NCI-H345 treated with DMSO at 0.1 percent for 48 hours (cell line): ENCODE measurements around the gene ICA1L.
"Not testable (repeated sequence)": the region's sequence is repeated elsewhere in the genome, so short reads cannot be mapped to it uniquely, and the experiment has no call there.

Source experiments
- DNase-seq: peaks from one replicate; lab custom pipeline; 2025; ENCODE audit not compliant: unreplicated experiment; lab: John Stamatoyannopoulos, UW

Gene ICA1L

DNA sequence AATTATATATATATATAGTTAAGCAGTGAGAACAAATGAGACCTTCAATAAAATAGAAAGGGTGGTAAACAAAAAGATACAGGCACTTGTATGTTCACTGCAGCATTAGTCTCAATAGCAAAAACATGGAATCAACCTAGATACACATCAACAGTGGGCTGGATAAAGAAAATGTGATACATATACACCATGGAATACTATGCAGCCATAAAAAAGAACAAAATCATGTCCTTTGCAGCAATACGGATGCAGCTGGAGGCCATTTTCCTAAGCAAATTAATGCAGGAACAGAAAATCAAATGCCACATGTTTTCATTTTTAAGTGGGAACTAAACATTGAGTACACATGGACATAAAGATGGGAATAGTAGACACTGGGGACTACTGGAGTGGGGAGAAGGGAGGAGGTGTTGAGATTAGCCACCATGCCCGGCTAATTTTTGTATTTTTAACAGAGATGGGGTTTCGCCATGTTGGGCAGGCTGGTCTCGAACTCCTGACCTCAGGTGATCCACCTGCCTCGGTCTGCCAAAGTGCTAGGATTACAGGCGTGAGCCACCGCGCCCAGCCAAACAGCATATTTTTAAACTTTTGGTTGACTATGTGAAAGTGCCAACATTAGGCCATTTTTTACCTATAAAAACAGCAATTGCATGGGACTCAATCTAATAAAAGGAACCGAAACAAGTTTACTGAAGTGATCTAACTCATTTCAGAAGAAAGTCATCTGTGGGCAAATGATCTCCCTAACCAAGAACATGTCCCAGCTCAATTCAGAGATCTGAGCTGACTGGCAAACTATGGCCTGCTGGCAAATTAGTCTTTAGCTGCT, 23.7 kb downstream of the ICA1L start:
- DNase-seq, result no peak

DNA sequence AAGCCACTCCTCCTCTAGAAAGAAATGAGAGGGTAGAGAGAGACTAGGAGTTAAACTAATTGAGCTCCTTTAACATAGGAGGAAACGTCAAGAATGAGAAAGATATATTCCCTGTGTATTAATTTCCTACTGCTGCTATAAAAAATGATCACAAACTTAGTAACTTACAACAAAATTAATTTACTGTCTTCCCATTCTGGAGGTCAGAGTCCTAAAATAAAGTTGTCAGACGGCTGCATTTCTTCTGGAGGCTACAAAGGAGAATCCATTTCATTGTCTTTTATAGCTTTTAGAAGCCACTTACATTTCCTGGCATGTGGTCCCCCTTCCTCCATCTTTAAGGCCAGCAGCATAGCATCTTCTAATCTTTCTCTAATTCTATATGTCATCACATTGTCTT, 26.9 kb downstream of the ICA1L start:
- DNase-seq, result no peak

DNA sequence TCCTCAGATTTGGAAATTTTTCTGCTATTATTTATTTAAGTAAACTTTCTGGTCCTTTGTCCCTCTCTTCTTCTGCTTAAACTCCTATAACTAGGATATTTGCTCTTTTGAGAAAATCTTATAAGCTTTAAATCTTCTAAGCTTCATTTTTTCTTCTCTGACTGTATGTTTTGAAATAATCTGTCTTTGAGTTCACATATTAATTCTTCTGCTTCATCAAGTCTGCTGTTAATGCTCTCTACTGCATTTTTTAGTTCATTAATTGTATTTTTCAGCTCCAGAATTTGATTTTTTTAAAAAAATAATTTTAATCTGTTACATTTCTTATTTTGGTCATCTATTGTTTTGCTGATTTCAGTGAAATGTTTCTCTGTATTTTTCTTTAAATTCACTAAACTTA, 28.9 kb downstream of the ICA1L start:
- DNase-seq, result no peak

DNA sequence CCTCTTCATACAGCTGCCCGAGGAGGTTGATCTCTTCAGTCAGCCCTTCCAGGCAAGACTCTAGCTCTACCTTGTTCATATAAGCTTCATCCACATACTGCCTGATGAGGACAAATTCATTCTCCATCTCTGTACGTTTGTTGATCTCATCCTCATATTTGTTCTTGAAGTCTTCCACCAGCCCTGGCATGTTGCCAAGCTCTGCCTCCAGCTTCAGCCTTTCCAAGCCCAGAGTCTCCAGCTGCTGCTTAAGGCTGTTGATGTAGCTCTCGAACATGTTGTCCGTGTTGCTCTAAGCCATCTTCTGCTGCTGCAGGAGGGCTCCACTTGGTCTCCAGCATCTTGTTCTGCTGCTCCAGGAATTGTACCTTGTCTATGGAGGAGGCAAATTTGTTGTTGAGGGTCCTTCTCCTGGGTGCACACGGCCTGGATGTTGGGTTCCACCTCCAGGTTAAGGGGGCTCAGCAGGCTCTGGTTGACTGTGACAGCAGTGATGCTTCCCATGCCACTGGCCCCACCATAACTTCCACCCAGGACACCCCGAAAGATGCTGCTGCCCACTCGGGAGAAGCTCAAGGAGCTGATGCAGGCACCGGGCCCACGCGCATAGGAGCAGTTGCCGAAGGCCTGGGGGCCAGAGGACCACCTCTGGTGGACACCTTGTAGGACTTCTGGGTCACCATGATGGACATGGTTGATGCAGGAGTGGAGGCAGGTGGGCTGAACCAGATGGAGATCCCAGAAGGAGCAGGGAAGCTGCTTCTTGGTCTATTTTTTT, 30.3 kb downstream of the ICA1L start:
- DNase-seq, result no peak

DNA sequence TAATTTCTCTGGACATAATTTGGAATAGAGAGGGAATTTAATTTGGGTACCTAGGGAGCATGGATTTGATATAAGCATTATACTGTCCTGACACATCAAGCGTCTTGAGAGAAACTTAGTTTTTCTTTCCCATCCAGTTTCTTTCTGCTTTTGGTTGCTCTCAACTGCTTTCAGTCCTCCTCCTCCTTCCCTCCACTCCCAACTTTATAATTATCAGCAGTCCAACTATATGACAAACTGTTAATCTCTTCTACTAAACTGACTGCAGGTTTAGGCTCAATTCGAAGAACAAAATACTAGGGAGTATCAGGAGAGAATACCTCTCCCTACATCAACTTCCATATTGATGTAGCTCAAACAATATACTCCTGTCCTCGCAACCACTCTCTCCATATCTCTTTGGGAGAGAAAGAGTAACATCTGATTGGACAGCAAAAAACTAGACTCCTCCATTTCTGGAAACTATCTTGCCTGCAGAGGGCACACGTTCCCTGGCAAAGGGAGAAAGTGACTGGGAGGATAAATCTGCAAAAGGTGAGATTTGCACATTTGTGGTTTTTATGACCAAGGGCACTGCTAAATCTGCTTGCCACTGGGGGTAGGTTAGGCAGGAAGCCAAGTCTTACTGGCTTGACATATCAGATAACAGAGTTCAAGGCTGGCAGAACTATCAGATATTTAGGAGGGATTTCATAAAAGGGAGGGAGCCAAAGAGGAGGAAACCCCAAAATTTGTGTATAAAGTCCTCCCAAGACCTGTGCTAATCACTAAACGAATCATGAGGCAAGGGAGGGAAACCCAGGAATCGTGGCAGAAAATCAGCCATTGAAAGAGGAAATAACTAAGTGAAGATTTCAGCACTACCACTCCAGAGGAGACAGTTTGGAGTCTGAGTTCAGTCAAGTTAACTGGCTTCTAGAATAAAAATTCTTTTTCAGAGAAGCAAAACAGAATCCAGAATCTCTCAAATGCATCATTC, 40.0 kb downstream of the ICA1L start:
- peak; percentile 10 for DNase-seq

DNA sequence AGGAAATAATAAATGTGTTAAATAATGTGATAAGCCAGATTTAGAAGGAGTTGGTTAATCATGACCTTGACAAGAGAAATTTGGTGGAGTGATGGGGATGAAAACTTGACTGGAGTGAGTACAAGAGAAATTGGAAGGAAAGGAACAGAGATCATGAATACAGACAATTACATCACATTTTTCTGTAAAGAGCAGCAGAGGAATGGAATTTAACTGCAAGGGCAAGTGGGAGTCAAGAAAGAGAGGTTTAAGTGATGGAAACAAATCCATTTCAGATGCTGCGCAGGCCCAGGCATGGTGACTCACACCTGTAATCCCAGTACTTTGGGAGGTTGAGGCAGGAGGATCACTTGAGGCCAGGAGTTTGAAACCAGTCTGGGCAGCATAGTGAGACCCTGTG, 46.7 kb downstream of the ICA1L start:
- no peak for DNase-seq

DNA sequence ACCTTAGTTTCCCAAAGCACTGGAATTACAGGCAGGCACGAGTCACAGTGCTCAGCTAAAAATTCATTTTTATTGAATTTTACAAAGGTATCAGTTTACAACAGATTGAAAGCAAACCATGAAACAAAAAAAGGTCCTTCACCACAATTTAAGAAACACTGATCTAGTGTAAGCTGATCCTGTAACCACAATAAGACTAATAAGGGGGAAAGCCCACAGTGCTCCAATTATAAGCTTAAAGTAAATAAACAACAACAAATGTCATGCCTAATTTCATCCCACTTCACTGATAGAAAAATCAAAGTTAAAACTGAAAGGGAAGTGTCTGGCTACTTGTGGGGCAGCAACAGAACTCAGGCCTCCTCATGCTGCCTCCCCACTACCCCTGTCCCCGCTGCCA, 49.2 kb downstream of the ICA1L start:
- no peak for DNase-seq

DNA sequence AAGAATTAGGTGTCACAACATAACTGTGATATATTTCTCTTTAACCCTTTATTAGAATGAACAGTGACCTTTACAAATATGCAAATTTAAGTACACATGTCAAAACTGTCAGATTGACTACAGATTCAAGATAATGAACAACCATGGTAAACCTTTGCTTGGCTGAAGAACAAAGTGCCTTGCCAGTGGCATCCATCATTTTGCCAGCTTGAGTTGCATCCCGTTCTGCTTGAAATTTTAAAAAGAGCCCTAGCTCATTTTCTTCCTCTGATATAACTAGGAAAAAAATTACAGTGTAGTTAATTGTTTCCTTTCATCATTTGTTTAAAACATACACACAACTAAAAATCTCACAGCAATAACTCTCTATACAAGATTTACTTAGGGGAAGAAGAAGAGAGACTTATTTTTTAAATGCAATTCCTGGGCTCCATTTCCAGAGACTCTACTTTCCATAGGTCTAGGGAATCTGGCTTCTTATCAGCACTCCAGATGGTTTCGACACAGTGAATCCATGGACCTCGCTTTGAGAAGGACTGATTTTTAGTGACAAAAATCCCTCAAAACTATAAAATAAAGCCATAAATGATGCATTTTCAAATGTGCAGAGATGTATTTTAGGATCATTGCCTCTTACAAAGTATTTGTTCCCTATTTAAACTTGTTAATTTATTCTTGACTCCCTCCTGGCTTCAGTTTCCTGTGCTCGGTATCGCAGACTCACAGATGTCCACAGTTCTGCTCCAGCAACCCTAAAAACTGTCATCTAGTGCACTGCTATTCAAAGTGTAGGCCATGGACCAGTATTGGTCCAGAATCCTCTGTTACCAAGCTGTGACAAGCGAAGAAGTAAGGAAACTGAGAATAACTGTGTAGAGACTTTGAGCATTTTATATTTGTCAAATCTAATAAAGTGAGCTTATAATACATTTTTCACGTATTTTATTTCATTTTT, 50.1 kb downstream of the ICA1L start:
- DNase-seq, result no peak

DNA sequence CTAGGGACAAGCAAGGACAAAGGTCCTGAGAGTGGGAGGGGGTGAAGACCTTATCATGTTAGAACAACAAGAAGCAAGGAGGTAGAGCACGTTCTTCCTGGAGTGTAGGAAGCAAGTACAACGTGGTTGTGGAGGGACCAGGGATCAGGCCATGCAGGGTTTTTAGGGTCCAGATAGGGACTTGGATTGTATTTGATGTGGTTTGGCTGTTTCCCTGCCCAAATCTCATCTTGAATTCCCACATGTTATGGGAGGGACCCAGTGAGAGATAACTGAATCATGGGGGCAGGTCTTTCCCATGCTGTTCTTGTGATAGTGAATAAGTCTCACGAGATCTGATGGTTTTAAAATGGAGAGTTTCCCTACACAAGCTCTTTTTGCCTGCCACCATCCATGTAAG, 53.2 kb downstream of the ICA1L start:
- no peak for DNase-seq

DNA sequence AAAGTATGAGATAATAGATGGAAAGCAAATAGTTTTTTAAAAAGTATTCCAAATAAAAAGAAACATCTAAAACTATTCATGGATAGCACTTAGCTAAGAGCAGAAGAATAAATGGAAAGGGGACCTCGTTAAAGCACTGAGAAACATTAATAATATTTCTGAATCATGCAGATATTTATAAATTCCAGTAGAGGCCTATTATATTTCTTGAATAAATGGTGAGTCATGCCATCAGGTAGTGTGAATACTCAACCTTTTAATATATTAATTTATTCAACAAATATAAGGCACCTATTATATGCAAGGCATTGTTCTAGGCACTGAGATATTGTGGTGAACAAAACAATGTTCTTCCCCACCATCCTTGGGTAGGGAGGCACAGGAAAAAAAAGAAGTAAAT, 53.8 kb downstream of the ICA1L start:
- DNase-seq, result no peak

DNA sequence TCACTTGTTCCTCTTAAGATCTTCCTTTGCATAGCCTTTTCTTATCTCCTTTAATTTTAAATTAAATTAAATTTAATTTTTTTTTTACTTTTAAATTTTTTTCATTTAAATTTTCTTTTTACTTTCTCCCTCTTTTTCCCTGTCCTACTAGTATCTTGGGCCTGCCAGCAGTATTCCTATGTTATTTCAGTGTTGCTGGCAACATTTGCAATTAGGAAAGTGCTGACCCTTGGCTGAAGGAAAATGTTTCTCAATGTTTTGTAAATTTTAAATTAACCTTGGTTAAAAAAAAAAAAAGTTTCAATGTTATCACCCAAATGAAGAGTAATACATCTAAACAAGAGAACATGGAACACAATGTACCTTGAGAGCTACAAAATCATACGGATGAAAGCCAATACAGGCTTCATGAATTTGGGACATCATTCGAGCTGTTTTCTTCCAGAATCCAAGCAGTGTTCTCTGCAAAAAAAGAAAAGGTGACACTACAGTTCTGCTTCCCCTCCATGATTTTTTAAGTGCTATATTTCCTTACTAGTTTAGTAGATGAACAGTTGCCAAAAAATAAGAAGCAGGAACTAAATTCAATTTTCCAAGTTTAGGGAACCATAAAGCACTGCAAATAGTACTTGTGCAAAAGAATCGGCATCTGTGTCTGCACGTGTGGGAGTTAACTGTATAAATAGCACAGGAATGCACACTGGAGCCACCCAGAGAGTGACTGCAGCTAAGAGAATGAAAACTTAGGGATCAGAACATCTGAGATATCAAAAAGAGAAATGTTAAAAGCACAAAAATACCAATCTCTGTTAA, 55.8 kb downstream of the ICA1L start:
- no peak for DNase-seq

DNA sequence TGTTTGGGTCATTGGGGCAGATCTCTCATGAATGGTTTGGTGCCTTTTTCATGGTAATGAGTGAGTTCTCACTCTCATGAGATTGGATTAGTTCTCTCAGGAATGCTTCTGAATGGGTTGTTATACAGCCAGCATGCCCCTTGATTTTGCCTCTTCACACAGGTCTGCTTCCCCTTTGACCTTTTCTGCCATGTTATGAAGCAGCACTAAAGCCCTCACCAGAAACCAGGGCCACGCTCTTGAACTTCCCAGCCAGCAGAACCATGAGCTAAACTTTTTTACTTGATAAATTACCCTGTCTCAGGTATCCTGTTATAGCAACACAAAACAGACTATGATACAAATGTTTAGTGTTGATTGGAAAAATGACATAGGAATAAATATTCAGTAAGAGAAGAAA, 57.3 kb downstream of the ICA1L start:
- no peak for DNase-seq

DNA sequence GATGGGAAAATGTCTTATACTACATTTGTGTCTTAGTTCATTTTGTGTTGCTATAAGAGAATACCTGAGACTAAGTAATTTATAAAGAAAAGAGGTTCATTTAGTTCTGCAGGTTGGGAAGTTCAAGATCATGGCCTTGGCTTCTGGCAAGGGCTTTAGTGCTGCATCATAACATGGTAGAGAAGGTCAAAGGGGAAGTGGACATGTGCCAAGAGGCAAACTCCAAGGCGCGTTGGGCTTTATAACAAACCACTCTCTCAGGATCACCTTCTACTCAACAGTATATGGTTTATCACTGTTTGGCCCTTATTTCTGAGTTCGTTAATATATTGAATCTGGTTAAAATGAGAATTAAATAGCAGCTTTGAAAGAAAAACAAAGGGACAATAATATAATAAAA, 58.2 kb downstream of the ICA1L start:
- no peak for DNase-seq

DNA sequence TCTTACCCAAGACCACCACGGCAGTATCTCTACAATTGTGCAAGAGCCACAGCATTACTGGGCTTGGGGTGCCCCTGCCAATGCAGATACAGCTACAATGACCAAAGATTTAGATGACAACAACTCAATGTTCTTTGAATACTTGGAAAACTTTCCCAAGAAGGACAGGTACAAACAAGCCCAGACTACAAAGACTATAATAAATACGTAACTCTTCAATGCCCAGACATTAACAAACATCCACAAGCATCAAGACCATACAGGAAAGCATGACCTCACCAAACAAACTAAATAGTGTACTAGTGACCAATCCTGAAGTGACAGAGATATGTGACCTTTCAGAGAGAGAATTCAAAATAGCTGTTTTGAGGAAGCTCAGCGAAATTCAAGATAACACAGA, 62.8 kb downstream of the ICA1L start:
- DNase-seq, result no peak

DNA sequence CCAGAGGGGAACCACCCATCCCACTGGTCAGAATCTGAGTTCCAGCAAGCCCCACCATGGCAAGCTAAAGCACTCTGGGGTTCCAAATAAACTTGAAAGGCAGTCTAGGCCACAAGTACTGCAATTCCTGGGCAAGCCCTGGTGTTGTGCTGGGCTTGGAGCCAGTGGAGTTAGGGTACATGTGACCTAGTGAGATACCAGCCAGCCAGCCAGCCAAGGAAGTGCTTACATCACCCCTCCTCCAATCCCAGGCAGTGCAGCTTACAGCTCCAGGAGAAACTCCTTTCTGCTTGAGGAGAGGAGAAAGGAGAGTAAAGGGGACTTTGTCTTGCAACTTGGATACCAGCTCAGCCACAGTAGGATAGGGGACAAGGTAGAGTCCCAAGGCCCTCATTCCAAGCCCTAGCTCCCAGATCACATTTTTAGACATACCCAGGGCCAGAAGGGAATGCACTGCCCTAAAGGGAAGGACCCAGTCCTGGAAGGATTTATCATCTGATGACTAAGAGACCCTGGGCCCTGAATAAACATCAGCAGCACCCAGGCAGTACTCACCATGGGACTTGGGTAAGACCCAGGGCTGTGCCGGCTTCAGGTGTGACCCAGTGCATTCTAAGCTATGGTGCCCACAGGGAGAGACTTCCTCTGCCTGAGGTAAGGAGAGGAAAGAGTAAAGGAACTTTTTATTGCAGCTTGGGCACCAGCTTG, 64.0 kb downstream of the ICA1L start:
- not testable (repeated sequence) for DNase-seq

DNA sequence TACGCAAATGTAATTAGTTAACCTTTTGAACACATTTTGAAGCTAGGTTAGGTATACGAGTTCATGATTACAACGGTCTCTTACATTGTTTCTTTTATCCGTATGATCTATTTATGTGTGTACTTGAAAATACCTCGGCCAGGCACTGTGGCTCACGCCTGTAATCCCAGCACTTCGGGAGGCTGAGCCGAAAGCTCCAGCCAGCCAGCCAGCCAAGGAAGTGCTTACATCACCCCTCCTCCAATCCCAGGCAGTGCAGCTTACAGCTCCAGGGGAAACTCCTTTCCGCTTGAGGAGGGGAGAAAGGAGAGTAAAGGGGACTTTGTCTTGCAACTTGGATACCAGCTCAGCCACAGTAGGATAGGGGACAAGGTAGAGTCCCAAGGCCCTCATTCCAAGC, 65.7 kb downstream of the ICA1L start:
- DNase-seq, result not testable (repeated sequence)

DNA sequence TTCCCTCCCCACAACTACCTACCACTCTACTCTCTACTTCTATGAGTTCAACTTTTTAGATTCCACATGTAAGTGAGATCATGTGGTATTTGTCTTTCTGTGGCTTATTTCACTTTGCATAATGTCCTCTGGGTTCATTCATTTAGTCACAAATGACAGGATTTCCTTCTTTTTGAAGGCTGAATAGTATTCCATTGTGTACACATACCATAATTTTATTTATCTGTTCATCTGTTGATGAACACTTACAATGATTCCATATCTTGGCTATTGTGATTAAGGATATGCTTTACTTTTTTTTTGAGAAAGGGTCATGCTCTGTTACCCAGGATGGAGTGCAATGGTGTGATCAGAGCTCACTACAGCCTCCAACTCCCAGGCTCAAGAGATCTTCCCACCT, 73.6 kb downstream of the ICA1L start:
- no peak for DNase-seq

DNA sequence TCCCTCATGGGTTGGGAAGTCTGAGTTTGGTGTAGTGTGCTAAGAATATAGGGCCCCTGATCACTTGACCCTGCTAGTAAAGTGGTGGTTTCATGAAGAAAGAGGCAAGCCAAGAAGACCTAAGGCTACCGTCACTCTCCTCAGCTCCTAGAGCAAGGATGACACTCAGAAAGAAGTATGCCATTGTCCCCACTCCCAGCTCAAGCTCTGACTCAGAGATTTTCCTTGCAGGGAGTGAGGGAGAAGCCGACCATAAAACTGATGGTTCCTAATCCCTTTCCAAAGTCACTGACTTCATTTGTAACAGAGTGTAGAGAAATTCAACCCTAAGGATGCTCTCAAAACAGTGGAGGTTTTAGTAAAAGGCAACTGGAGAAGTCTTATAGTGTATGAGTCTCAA, 80.9 kb downstream of the ICA1L start:
- no peak for DNase-seq

DNA sequence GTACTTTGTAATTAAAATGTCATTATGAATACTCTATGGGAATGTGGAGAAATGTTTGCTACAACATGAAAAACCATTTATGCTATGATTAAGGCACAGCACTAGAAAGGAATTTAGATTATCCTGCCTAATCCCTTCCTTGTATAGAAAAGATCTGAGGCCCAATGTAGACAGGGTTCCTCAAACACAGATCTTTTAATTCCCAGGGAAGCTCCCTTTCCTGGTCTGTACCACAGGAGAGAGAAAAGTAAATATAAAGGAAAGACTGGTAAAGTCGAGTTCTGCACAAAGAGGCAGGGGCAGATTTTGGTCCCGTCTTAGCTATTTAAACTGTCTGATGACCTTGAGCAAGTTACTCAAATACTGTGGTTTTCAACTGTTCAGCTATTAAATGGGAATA, 84.7 kb downstream of the ICA1L start:
- no peak for DNase-seq
